H9 (cell line): ENCODE data around the gene ADCY4. TPM values are rescaled to one million over a fixed set of nuclear protein-coding genes. Genes with fewer than 3 reads are reported as not detected.

Experiments
- DNase-seq: peaks from one replicate; pipeline ENCODE4 v3.0.0-alpha.2; 2017
- H2AFZ ChIP-seq: one replicate; pipeline ENCODE4 v1.6.1; 2013; ENCODE audit warnings: mild to moderate bottlenecking, low read length, control low read depth, moderate library complexity
- H2AK5ac ChIP-seq: 2 replicates; pipeline ENCODE4 v1.6.1; 2013; ENCODE audit warnings: low read length, control low read depth, mixed read lengths; ENCODE audit not compliant: insufficient read length
- H2BK120ac ChIP-seq: one replicate; pipeline ENCODE4 v1.6.1; 2013; ENCODE audit warnings: low read depth, mild to moderate bottlenecking, low read length, control low read depth, inconsistent platforms; ENCODE audit not compliant: poor library complexity, severe bottlenecking
- H2BK12ac ChIP-seq: 2 replicates; pipeline ENCODE4 v1.6.1; 2013; ENCODE audit warnings: low read length, control low read depth, mixed read lengths, low read depth; ENCODE audit not compliant: insufficient read length
- H2BK15ac ChIP-seq: 2 replicates; pipeline ENCODE4 v1.6.1; 2013; ENCODE audit warnings: low read depth, low read length, control low read depth
- H2BK20ac ChIP-seq: one replicate; pipeline ENCODE4 v1.6.1; 2013; ENCODE audit warnings: low read depth, mild to moderate bottlenecking, low read length, control low read depth, inconsistent platforms; ENCODE audit not compliant: poor library complexity, severe bottlenecking
- H2BK5ac ChIP-seq: 2 replicates; pipeline ENCODE4 v1.6.1; 2013; ENCODE audit warnings: low read length, control low read depth, mixed read lengths; ENCODE audit not compliant: insufficient read length
- H3K14ac ChIP-seq: 2 replicates; pipeline ENCODE4 v1.6.1; 2013; ENCODE audit warnings: low read length, control low read depth; ENCODE audit not compliant: insufficient read depth
- H3K18ac ChIP-seq: 2 replicates; pipeline ENCODE4 v1.6.1; 2013; ENCODE audit warnings: low read depth, mild to moderate bottlenecking, mixed read lengths, low read length, control low read depth; ENCODE audit not compliant: insufficient read length
- H3K23ac ChIP-seq: 2 replicates; pipeline ENCODE4 v1.6.1; 2013; ENCODE audit warnings: low read length, control low read depth, mixed read lengths, low read depth; ENCODE audit not compliant: insufficient read length
- H3K23me2 ChIP-seq: 2 replicates; pipeline ENCODE4 v1.6.1; 2013; ENCODE audit warnings: low read depth, mild to moderate bottlenecking, mixed read lengths, low read length, control low read depth; ENCODE audit not compliant: insufficient read length, poor library complexity, severe bottlenecking
- H3K27ac ChIP-seq: 2 replicates; pipeline ENCODE4 v1.5.1; 2013; ENCODE audit warnings: low read length, control low read depth, mixed read lengths, low read depth; ENCODE audit not compliant: insufficient read length
- H3K27me3 ChIP-seq: 2 replicates; pipeline ENCODE4 v1.6.1; 2013; ENCODE audit warnings: low read length, control low read depth, inconsistent platforms; ENCODE audit not compliant: insufficient read depth
- H3K4ac ChIP-seq: 2 replicates; pipeline ENCODE4 v1.6.1; 2013; ENCODE audit warnings: low read depth, mild to moderate bottlenecking, control low read depth, inconsistent platforms, low read length, moderate library complexity
- H3K4me1 ChIP-seq: 2 replicates; pipeline ENCODE4 v1.6.1; 2013; ENCODE audit warnings: low read length, control low read depth, inconsistent platforms; ENCODE audit not compliant: insufficient read depth
- H3K4me2 ChIP-seq: 2 replicates; pipeline ENCODE4 v1.6.1; 2013; ENCODE audit warnings: low read length, control low read depth, mixed read lengths; ENCODE audit not compliant: insufficient read length, insufficient read depth
- H3K56ac ChIP-seq: 2 replicates; pipeline ENCODE4 v1.6.1; 2013; ENCODE audit warnings: low read depth, mild to moderate bottlenecking, mixed read lengths, low read length, control low read depth; ENCODE audit not compliant: insufficient read length
- H3K79me1 ChIP-seq: 2 replicates; pipeline ENCODE4 v1.6.1; 2013; ENCODE audit warnings: low read depth, mild to moderate bottlenecking, moderate library complexity, low read length, control low read depth, inconsistent platforms; ENCODE audit not compliant: insufficient read depth, poor library complexity, severe bottlenecking
- H3K79me2 ChIP-seq: 2 replicates; pipeline ENCODE4 v1.6.1; 2013; ENCODE audit warnings: low read length, control low read depth, inconsistent platforms; ENCODE audit not compliant: insufficient read depth
- H3K9ac ChIP-seq: 2 replicates; pipeline ENCODE4 v1.6.1; 2013; ENCODE audit warnings: low read length, control low read depth, mixed read lengths; ENCODE audit not compliant: insufficient read length; ENCODE audit errors: extremely low read depth
- H3K9me3 ChIP-seq: one replicate; pipeline ENCODE4 v1.6.1; 2013; ENCODE audit warnings: low read depth, low read length, inconsistent platforms; ENCODE audit not compliant: control insufficient read depth
- H3T11ph ChIP-seq: one replicate; pipeline ENCODE4 v1.6.1; 2013; ENCODE audit warnings: mild to moderate bottlenecking, low read length, control low read depth, inconsistent platforms
- H4K20me1 ChIP-seq: one replicate; pipeline ENCODE4 v1.6.1; 2013; ENCODE audit not compliant: control insufficient read depth, insufficient read length, insufficient read depth
- H4K5ac ChIP-seq: 2 replicates; pipeline ENCODE4 v1.6.1; 2013; ENCODE audit warnings: low read depth, mild to moderate bottlenecking, mixed read lengths, low read length, control low read depth; ENCODE audit not compliant: insufficient read length
- H4K8ac ChIP-seq: replicated peaks from 2 replicates; pipeline ENCODE4 v1.6.1; 2013; ENCODE audit warnings: low read length, control low read depth, mixed read lengths, low read depth; ENCODE audit not compliant: insufficient read length
- H4K91ac ChIP-seq: 2 replicates; pipeline ENCODE4 v1.6.1; 2013; ENCODE audit warnings: low read depth, mild to moderate bottlenecking, moderate library complexity, mixed read lengths, low read length, control low read depth; ENCODE audit not compliant: insufficient read length
- H3K27ac Mint-ChIP-seq, 3 experiments: 2 replicates in 2 of 3; 3 replicates in 1 of 3; pipeline ENCODE4 v1.8.0; 2020 to 2021; ENCODE audit warnings: mixed read lengths in 3 of 3, mild to moderate bottlenecking in 1 of 3, moderate library complexity in 1 of 3
- H3K27me3 Mint-ChIP-seq: 2 replicates; pipeline ENCODE4 v1.8.0; 2021; ENCODE audit warnings: low read depth, mild to moderate bottlenecking, moderate library complexity, mixed read lengths
- H3K36me3 Mint-ChIP-seq, 3 experiments: 2 replicates in 2 of 3; 3 replicates in 1 of 3; pipeline ENCODE4 v1.8.0; 2020 to 2021; ENCODE audit warnings: low read depth in 3 of 3, mixed read lengths in 3 of 3; ENCODE audit not compliant: insufficient read depth in 1 of 3
- H3K4me1 Mint-ChIP-seq, 2 experiments: 2 replicates each; pipeline ENCODE4 v1.8.0; 2020; ENCODE audit warnings: mixed read lengths in 2 of 2
- H3K4me3 Mint-ChIP-seq, 2 experiments: 2 replicates in 1 of 2; 3 replicates in 1 of 2; pipeline ENCODE4 v1.8.0; 2020 to 2021; ENCODE audit warnings: mild to moderate bottlenecking in 2 of 2, mixed read lengths in 2 of 2, moderate library complexity in 1 of 2
- H3K9me3 Mint-ChIP-seq, 2 experiments: 2 replicates in 1 of 2; 3 replicates in 1 of 2; pipeline ENCODE4 v1.8.0; 2020; ENCODE audit warnings: mild to moderate bottlenecking in 2 of 2, mixed read lengths in 2 of 2, moderate library complexity in 1 of 2
- CTCF ChIP-seq: fragments of 200-600 bp; sonication (generic); conservative IDR thresholded peaks from 3 replicates; pipeline ENCODE4 v1.8.0; 2021; ENCODE audit warnings: antibody characterized with exemption, mild to moderate bottlenecking
- WGBS: extraction: QIAGEN DNeasy Blood & Tissue Kit; methylation state at CpG from one replicate; pipeline ENCODE4 v1.1.7; 2013; ENCODE audit warnings: missing lambda C conversion rate, low lambda C conversion rate, mixed read lengths; ENCODE audit not compliant: insufficient read length; ENCODE audit errors: extremely low coverage; 5-methylcytosine and 5-hydroxymethylcytosine counted together
- total RNA-seq: library from RNA; stranded (reverse); gene quantifications from 2 replicates; pipeline ENCODE4 v1.2.1, GENCODE V29; 2021

Gene ADCY4
- total RNA-seq, 1 experiment from 2014 or later = 0.09 TPM

GRCh38 chr14:24366721-24367513 is 32.0 kb upstream of the ADCY4 start:
- Histone ChIP-seq H3K4me1 (no peaks in the 10 kb centered on the region; the same call in 1 of the 2 replicates), H3K23me2 (peaks cover 19% of the 10 kb centered on the region), H2BK5ac (no peak overlapping the region), H3K9me3 (no peaks in the 10 kb centered on the region), H4K8ac (no peak overlapping the region), H4K91ac (no peak overlapping the region), H3K27me3 (no peaks in the 10 kb centered on the region), H2BK12ac (no peak overlapping the region), H3T11ph (no peak overlapping the region), H4K20me1 (no peaks in the 10 kb centered on the region), H3K4ac (no peak overlapping the region), H3K9ac (no peak overlapping the region), H3K4me2 (peak overlapping the region; percentile 69), H2BK15ac (no peak overlapping the region), H3K79me1 (no peaks in the 10 kb centered on the region), H3K27ac (no peak overlapping the region), H3K79me2 (no peaks in the 10 kb centered on the region), H2BK120ac (no peak overlapping the region), H2BK20ac (no peak overlapping the region), H4K5ac (no peak overlapping the region), H3K56ac (no peak overlapping the region), H2AFZ (no peak overlapping the region), H3K23ac (no peak overlapping the region), H3K14ac (no peak overlapping the region), H2AK5ac (no peak overlapping the region), H3K18ac (no peak overlapping the region)
- peaks cover 0 to 7% (median 0%) of the 10 kb centered on the region in 3 experiments; a peak in 4 of 7 replicates for H3K36me3 Mint-ChIP-seq
- H3K9me3 Mint-ChIP-seq = no peaks in the 10 kb centered on the region
- H3K27ac Mint-ChIP-seq = peak overlapping the region; percentile 94 to 98 (median 95)
- no peak for TF ChIP-seq CTCF
- DNase-seq = peak; percentile 96
- H3K27me3 Mint-ChIP-seq = peaks cover 28% of the 10 kb centered on the region
- H3K4me3 Mint-ChIP-seq = peak overlapping the region; percentile 77 to 93
- no CpG with 5 or more reads among the region's 40 CpGs for WGBS
- peaks cover 16 to 17% of the 10 kb centered on the region in 2 experiments for H3K4me1 Mint-ChIP-seq
